ENCODE data around the gene FAM237A. TPM values are rescaled to one million over a fixed set of nuclear protein-coding genes. Genes with fewer than 3 reads are reported as not detected.

FAM237A gene
- total and polyA plus RNA-seq, 10 of the 15 experiments (the other 5 are each of a cell fraction or from before 2014, with no cell fraction given) = not detected

GRCh38 chr2:206635015-206635414 lies 7.3 kb upstream of the FAM237A start (continued):
- no peak for TF ChIP-seq ZBTB40 (IDR thresholded peaks at IDR 0.05; ENCODE audit: borderline replicate concordance)
- TF ChIP-seq PAX8 (IDR thresholded peaks at IDR 0.05) = no peak
- TF ChIP-seq ZNF217 (IDR thresholded peaks at IDR 0.05) = no peak
- no peak for TF ChIP-seq BRCA1 (IDR thresholded peaks at IDR 0.05; ENCODE audit: low read depth, low read length)
- TF ChIP-seq POLR2AphosphoS5 (IDR thresholded peaks at IDR 0.05; ENCODE audit: low read length) = no peak
- TF ChIP-seq MYC (IDR thresholded peaks at IDR 0.05; ENCODE audit: insufficient read depth, insufficient read length, insufficient replicate concordance, low read length, severe bottlenecking) = no peak
- no peak for TF ChIP-seq PKNOX1 (IDR thresholded peaks at IDR 0.05)
- TF ChIP-seq MTA3 (IDR thresholded peaks at IDR 0.05; ENCODE audit: borderline replicate concordance, low read length) = no peak
- no peak for TF ChIP-seq BMI1 (IDR thresholded peaks at IDR 0.05; ENCODE audit: borderline replicate concordance)
- no peak for TF ChIP-seq RELA (IDR thresholded peaks at IDR 0.05; ENCODE audit: borderline replicate concordance, partially characterized antibody)
- no peak for TF ChIP-seq EGR1 (IDR thresholded peaks at IDR 0.05; ENCODE audit: borderline replicate concordance in 1 of 2, low read depth in 2 of 2, low read length in 2 of 2)
